GM12801 (cell line): ENCODE results near the gene FAM163B.

Experiments
- TF ChIP-seq, protein P1 (sequence below): IDR thresholded peaks from one replicate; pipeline ENCODE4 v1.5.1; 2011; ENCODE audit warnings: control low read depth; ENCODE audit not compliant: insufficient read length; ENCODE audit errors: extremely low read depth

The FAM163B gene

GRCh38 chr9:133618726-133619125 lies 9.5 kb upstream of the FAM163B start:
- TF ChIP-seq, protein P1, sequence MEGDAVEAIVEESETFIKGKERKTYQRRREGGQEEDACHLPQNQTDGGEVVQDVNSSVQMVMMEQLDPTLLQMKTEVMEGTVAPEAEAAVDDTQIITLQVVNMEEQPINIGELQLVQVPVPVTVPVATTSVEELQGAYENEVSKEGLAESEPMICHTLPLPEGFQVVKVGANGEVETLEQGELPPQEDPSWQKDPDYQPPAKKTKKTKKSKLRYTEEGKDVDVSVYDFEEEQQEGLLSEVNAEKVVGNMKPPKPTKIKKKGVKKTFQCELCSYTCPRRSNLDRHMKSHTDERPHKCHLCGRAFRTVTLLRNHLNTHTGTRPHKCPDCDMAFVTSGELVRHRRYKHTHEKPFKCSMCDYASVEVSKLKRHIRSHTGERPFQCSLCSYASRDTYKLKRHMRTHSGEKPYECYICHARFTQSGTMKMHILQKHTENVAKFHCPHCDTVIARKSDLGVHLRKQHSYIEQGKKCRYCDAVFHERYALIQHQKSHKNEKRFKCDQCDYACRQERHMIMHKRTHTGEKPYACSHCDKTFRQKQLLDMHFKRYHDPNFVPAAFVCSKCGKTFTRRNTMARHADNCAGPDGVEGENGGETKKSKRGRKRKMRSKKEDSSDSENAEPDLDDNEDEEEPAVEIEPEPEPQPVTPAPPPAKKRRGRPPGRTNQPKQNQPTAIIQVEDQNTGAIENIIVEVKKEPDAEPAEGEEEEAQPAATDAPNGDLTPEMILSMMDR = no peak

DNA sequence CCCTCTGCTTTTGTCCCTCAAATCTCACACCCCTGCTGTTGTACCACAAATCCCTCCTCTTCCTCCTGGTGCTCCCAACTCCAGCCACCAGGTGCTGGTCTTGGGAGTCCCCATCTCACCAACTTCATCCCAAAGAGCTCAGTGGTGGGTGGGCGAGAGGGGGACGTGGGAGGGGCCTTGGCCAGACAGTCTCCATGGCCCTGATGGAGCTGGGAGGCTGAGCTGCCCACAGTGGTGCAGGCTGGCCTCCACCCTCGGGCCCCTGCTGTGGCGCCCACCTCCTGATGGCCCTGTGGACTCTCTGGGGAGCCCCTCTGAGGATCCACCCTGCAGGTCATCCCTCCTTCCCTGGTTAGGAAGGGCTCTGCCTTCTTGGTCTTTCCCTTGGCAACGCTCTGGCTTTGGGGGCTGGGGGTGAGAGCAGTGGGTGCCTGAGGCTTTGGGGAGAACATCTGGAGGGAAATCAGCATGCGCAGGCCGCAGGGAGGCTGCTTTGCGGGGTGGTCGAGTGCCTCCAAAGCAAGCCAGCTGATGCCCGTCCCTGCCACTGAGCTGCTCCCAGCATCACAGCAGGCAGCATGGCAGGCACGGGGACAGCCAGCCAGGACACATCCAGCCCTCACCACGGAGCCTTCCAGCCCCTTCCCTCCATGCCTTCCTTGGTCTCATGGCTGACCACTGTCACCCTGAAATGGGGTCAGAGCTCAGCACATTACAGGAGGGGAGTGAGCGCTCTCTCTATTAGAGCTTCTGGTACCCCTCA lies 7.6 kb upstream of the FAM163B start:
- TF ChIP-seq, protein P1 = no peak

GRCh38 chr9:133615606-133616188 lies 6.5 kb upstream of the FAM163B start:
- TF ChIP-seq, protein P1 = no peak

DNA sequence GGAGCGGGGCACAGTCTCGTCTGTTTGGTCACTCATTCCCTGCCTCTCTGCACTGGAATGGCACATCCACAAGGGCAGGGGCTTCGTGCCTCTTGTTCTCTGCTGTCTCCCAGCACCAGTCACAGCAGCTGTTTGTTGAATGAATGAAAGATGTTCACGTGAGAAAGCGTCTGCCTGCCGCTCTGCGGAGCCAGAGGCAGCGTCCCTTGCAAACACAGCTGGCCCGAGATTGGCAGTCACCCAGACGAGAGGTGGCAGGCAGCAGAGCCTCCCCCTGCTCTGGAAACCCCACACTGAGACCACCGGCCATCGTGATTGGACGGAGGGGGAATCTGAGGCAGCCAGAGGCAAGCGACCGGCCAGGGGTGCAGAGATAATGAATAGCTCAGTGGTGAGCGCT lies 6.0 kb upstream of the FAM163B start:
- TF ChIP-seq, protein P1 = no peak

DNA sequence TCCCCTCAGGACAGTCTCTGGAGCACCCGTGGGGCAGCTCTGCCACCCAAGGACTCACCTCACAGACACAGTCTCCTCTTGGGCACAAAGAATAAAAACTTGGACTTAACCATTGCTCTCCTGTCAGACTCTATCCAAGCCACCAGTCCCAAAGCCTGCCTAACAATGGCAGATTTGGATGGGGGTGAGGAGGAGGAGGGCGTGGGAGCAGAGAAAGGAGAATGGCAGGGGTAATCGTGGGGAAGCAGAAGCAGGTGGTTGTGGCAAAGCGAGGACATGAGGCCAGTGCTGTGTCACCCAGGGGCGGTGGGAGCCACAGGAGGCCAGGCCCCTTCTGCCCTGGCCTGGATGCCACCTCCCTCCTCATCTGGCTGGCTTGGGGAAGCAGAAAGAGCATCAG lies 5.5 kb upstream of the FAM163B start:
- TF ChIP-seq, protein P1 = no peak

- TF ChIP-seq, protein P1 = no peak
Measured at GRCh38 chr9:133614056-133614455, 4.9 kb upstream of the FAM163B start.

DNA sequence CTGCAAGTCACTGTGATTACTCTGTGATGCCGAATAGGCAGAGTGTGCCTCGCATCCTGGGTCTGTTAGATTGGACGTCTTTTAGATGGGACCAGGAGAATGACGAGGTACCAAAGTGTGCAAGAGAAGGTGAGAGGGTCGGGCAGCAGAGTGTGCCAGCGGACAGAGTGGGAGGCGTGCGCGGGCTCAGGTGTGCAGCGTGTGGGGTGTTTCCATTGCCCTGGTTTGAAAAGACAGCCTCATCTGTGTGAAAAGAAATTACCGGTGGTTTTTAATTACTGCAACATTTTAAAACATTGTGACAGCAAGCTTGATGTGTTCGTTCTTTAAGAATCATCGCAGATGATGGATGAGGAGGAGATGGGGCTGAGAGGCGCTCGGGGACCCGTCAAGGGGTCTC lies 4.2 kb upstream of the FAM163B start:
- TF ChIP-seq, protein P1 = no peak
